Neural cell (in vitro differentiated cells): ENCODE measurements around the gene C10orf53. TPM values are rescaled to one million over a fixed set of nuclear protein-coding genes. Genes with fewer than 3 reads are reported as not detected.

Experiments used
- H2AFZ ChIP-seq: fragments of 200-600, 300-800 bp; sonication (generic), shearing (Covaris generic); 2 replicates; pipeline ENCODE4 v1.6.0; 2014; ENCODE audit warnings: low read depth, mild to moderate bottlenecking, antibody characterized with exemption, low read length, moderate library complexity
- H3F3A ChIP-seq: fragments of 200-600 bp; shearing (Covaris generic); 2 replicates; pipeline ENCODE4 v1.6.1; 2016; ENCODE audit warnings: mild to moderate bottlenecking, moderate library complexity, mixed read lengths, antibody characterized with exemption, low read length; ENCODE audit not compliant: insufficient read depth, poor library complexity, severe bottlenecking
- H3K27ac ChIP-seq: fragments of 200-600, 300-800 bp; sonication (generic), shearing (Covaris generic); 2 replicates; pipeline ENCODE4 v1.5.1; 2014; ENCODE audit warnings: mild to moderate bottlenecking, low read length, moderate library complexity
- H3K27me3 ChIP-seq: fragments of 300-800, 200-600 bp; sonication (generic), shearing (Covaris generic); 2 replicates; pipeline ENCODE4 v1.6.0; 2014; ENCODE audit warnings: mild to moderate bottlenecking, low read depth, low read length, moderate library complexity; ENCODE audit not compliant: insufficient read depth
- H3K36me3 ChIP-seq: fragments of 300-800, 200-600 bp; sonication (generic), shearing (Covaris generic); 2 replicates; pipeline ENCODE4 v1.5.1; 2014; ENCODE audit warnings: mild to moderate bottlenecking, antibody characterized with exemption, low read length, moderate library complexity; ENCODE audit not compliant: insufficient read depth
- H3K4me2 ChIP-seq: fragments of 300-800, 200-600 bp; sonication (generic), shearing (Covaris generic); 2 replicates; pipeline ENCODE4 v1.6.0; 2014; ENCODE audit warnings: mild to moderate bottlenecking, low read length
- H3K4me3 ChIP-seq: fragments of 300-800, 200-600 bp; sonication (generic), shearing (Covaris generic); 2 replicates; pipeline ENCODE4 v1.5.1; 2014; ENCODE audit warnings: mild to moderate bottlenecking, low read length, moderate library complexity
- H3K79me2 ChIP-seq: fragments of 200-600 bp; shearing (Covaris generic); replicated peaks from 2 replicates; pipeline ENCODE4 v1.6.0; 2014; ENCODE audit warnings: mild to moderate bottlenecking, low read length, moderate library complexity; ENCODE audit not compliant: insufficient read depth
- H3K9ac ChIP-seq: fragments of 300-800, 200-600 bp; sonication (generic), shearing (Covaris generic); 2 replicates; pipeline ENCODE4 v1.6.1; 2016; ENCODE audit warnings: mild to moderate bottlenecking, low read length, mixed read lengths
- H3K9me2 ChIP-seq: fragments of 200-600 bp; shearing (Covaris generic); 2 replicates; pipeline ENCODE4 v1.6.1; 2016; ENCODE audit warnings: mild to moderate bottlenecking, low read length, mixed read lengths; ENCODE audit not compliant: insufficient read depth
- H3K9me3 ChIP-seq: fragments of 200-600, 300-800 bp; sonication (generic), shearing (Covaris generic); 2 replicates; pipeline ENCODE4 v1.6.1; 2016; ENCODE audit warnings: mild to moderate bottlenecking, mixed run types, low read length, moderate library complexity, mixed read lengths
- H4K20me1 ChIP-seq: fragments of 200-600 bp; shearing (Covaris generic); 2 replicates; pipeline ENCODE4 v1.6.1; 2016; ENCODE audit warnings: mild to moderate bottlenecking, mixed run types; ENCODE audit not compliant: insufficient read depth
- CTCF ChIP-seq: fragments of 450-650 bp; IDR thresholded peaks from 2 replicates; pipeline ENCODE4 v1.5.1; 2014; ENCODE audit warnings: antibody characterized with exemption, mild to moderate bottlenecking, moderate library complexity; ENCODE audit not compliant: poor library complexity, severe bottlenecking
- EP300 ChIP-seq: fragments of 450-650 bp; conservative IDR thresholded peaks from 2 replicates; pipeline ENCODE4 v1.6.1; 2014; ENCODE audit warnings: antibody characterized with exemption, mild to moderate bottlenecking, moderate library complexity; ENCODE audit not compliant: poor library complexity, severe bottlenecking
- EZH2 ChIP-seq: fragments of 200-600, 300-800 bp; shearing (Covaris generic), sonication (generic); IDR thresholded peaks from 2 replicates; pipeline ENCODE4 v1.6.1; 2014; ENCODE audit warnings: antibody characterized with exemption, low read length, borderline replicate concordance, mild to moderate bottlenecking; ENCODE audit not compliant: insufficient read depth, poor library complexity, severe bottlenecking
- MXI1 ChIP-seq: fragments of 450-650 bp; conservative IDR thresholded peaks from 2 replicates; pipeline ENCODE4 v1.6.1; 2014; ENCODE audit warnings: antibody characterized with exemption, mild to moderate bottlenecking; ENCODE audit not compliant: poor library complexity, severe bottlenecking
- POLR2AphosphoS5 ChIP-seq: IDR thresholded peaks from 2 replicates; pipeline ENCODE4 v1.6.1; 2012
- RAD21 ChIP-seq: fragments of 450-650 bp; conservative IDR thresholded peaks from 2 replicates; pipeline ENCODE4 v1.6.1; 2014; ENCODE audit warnings: antibody characterized with exemption, mild to moderate bottlenecking, moderate library complexity
- SMC3 ChIP-seq: fragments of 450-650 bp; conservative IDR thresholded peaks from 2 replicates; pipeline ENCODE4 v1.6.1; 2014; ENCODE audit warnings: antibody characterized with exemption, mild to moderate bottlenecking, moderate library complexity; ENCODE audit not compliant: poor library complexity
- TAF1 ChIP-seq: IDR thresholded peaks from 2 replicates; pipeline ENCODE4 v1.6.1; 2012; ENCODE audit warnings: low read depth
- polyA plus RNA-seq: library from polyadenylated mRNA; depleted of rRNA; stranded (reverse); fragments of >200 nt; gene quantifications from 2 replicates; pipeline ENCODE4 v1.2.3, GENCODE V29; 2014
- TF ChIP-seq, protein P1 (sequence below): IDR thresholded peaks from 2 replicates; pipeline ENCODE4 v1.6.1; 2012; ENCODE audit warnings: borderline replicate concordance

The C10orf53 gene
- polyA plus RNA-seq, 1 donor from 2014 or later: not detected

DNA sequence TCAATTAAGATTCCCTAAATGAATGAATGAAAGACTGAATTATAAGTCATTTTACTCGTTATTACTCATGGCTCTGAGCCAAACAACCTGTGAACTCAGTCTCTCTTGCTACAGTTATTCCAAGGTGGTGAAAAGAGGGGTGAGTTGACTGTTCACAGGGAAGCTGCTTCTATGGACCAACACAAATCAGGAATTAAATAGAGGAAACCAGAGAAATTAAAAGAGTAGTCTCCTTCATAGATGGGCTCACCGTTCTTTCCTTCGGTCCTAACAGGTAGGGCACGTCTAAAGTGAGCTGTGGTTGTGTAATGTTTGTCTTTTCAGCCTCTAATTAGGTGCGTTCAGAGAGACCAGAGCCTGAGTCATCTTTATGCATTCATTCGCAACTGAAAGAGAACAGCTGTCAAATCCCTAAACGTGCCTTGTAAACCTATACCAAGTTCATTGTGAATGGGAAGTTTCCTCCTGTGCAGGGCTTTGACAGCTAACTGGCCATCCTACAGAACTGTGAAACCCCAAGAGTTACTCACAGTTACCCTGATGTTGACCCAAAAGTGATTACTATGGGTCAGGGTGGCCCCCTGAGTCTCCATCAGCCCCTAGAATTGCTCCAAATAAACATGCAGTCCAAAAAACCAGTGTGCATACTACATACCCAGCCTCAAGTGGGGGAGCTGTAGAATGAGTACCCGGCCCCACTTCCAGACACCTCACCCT, 18.2 kb upstream of the C10orf53 start:
- no peaks in the 10 kb centered on the region for H3K27me3 ChIP-seq
- no peak overlapping the region for H3K9ac ChIP-seq
- no peak overlapping the region for H3K4me3 ChIP-seq
- no peaks in the 10 kb centered on the region for H3K79me2 ChIP-seq
- no peaks in the 10 kb centered on the region for H4K20me1 ChIP-seq
- no peak overlapping the region for H2AFZ ChIP-seq
- H3K36me3 ChIP-seq: no peaks in the 10 kb centered on the region
- no peaks in the 10 kb centered on the region for H3K9me2 ChIP-seq
- no peaks in the 10 kb centered on the region for H3K9me3 ChIP-seq
- H3F3A ChIP-seq: no peaks in the 10 kb centered on the region
- H3K27ac ChIP-seq: no peak overlapping the region
- TF ChIP-seq EP300: no peak
- TF ChIP-seq EZH2: no peak
- TF ChIP-seq RAD21: no peak
- no peak for TF ChIP-seq TAF1
- no peak for TF ChIP-seq CTCF
- TF ChIP-seq POLR2AphosphoS5: no peak
- no peak for TF ChIP-seq MXI1
- TF ChIP-seq SMC3: no peak
- TF ChIP-seq, protein P1, sequence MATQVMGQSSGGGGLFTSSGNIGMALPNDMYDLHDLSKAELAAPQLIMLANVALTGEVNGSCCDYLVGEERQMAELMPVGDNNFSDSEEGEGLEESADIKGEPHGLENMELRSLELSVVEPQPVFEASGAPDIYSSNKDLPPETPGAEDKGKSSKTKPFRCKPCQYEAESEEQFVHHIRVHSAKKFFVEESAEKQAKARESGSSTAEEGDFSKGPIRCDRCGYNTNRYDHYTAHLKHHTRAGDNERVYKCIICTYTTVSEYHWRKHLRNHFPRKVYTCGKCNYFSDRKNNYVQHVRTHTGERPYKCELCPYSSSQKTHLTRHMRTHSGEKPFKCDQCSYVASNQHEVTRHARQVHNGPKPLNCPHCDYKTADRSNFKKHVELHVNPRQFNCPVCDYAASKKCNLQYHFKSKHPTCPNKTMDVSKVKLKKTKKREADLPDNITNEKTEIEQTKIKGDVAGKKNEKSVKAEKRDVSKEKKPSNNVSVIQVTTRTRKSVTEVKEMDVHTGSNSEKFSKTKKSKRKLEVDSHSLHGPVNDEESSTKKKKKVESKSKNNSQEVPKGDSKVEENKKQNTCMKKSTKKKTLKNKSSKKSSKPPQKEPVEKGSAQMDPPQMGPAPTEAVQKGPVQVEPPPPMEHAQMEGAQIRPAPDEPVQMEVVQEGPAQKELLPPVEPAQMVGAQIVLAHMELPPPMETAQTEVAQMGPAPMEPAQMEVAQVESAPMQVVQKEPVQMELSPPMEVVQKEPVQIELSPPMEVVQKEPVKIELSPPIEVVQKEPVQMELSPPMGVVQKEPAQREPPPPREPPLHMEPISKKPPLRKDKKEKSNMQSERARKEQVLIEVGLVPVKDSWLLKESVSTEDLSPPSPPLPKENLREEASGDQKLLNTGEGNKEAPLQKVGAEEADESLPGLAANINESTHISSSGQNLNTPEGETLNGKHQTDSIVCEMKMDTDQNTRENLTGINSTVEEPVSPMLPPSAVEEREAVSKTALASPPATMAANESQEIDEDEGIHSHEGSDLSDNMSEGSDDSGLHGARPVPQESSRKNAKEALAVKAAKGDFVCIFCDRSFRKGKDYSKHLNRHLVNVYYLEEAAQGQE: no peak
- no peak overlapping the region for H3K4me2 ChIP-seq

- Histone ChIP-seq H3K4me2 (no peak overlapping the region), H3K36me3 (no peaks in the 10 kb centered on the region), H3F3A (no peaks in the 10 kb centered on the region), H3K79me2 (no peaks in the 10 kb centered on the region), H3K9me3 (no peaks in the 10 kb centered on the region), H3K27ac (no peak overlapping the region), H3K9ac (no peak overlapping the region), H2AFZ (no peak overlapping the region), H4K20me1 (no peaks in the 10 kb centered on the region), H3K9me2 (no peaks in the 10 kb centered on the region), H3K4me3 (no peak overlapping the region), H3K27me3 (no peaks in the 10 kb centered on the region)
- no peak for TF ChIP-seq TAF1
- no peak for TF ChIP-seq RAD21
- no peak for TF ChIP-seq EZH2
- TF ChIP-seq CTCF: no peak
- TF ChIP-seq, protein P1: no peak
- TF ChIP-seq EP300: no peak
- TF ChIP-seq POLR2AphosphoS5: no peak
- TF ChIP-seq MXI1: no peak
- no peak for TF ChIP-seq SMC3
Measured at GRCh38 chr10:49662169-49662830, 17.2 kb upstream of the C10orf53 start.
